HG03045 (cell line): ENCODE results near the gene RBCK1.
A peak's percentile ranks its signal among the peaks of the same experiment; 100 is the strongest.
"Not testable (repeated sequence)": the region's sequence is repeated elsewhere in the genome, so short reads cannot be mapped to it uniquely, and the experiment has no call there.

Source experiments
- ATAC-seq: cut with Tn5 transposase; IDR thresholded peaks from one replicate; pipeline ENCODE4 v1.9.1; 2021; ENCODE audit warnings: mild to moderate bottlenecking, moderate library complexity; ENCODE audit not compliant: unreplicated experiment

The RBCK1 gene

DNA sequence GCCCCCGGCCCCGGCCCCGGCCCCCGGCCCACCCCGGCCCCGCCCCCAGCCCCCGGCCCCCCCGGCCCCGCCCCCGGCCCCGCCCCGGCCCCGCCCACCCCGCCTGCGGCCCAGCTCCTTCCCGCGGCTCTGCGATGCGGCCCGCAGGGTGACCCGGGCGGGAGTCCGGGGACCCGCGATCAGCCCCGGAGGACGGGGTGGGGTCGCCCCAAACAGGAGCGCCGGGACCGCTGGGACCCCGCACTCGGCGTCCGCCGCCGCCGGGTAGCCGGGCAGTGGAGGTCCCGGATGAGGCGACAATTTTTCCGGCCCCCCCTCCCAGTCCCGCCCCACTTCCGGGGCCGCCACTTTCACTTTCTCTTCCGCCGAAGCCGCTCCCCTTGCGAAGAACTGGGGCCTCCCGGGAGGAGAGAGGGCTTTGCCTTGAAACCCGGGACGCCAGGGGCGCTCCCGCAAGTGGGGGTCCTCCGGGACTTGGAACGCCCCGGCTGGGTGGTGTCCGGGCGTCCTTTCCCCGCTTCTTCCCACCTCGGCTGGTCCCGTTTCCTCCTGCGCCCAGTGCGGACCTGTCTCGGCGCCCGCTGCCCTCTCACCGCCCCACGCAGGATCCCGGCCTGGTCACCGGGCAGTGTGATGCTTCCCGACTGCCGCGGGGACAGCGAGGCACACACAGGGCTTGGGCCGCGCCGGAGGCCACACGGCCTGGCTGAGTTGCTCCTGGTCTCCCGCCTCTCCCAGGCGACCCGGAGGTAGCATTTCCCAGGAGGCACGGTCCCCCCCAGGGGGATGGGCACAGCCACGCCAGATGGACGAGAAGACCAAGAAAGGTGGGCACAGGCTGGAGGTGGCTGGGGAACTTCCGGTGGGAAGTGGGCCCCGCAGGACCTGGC is at the start of gene RBCK1:
Gene RBCK1, plus strand, starts transcription at position 347 of the 890 bp plus-strand sequence. Its CDS starts 459 bp downstream, at position 806.
- ATAC-seq = peak; percentile 71

DNA sequence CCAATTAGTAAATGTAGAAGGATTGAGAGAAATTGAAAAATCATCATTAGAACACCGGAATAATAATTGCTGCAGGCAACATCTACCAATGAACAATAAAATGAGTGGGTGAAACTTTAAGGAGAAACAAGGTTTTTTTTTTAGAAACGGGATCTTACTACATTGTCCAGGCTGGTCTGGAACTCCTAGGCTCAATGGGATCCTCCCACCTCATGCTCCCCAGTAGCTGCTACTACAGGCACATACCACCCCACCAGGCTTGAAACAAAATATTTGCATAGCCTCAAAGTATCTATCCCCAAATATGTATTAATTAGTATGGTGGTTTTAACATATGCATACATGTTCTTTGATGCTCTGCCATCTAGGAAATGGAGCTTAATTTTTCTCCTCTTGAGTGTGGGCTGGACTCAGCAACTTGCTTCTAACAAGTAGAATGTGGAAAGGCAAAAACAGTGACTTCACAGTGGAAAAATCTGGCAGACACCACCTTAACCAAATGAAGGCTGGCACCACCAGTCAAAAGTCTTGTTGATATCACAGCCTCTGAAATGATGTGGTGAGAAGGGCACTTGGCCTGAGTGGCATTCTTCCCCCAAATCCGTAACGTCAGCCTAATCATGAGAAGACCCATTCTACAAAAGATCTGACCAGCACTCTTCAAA is 49.1 kb upstream of the RBCK1 start:
- no peak for ATAC-seq

- ATAC-seq = no peak
Measured at GRCh38 chr20:361561-361960, 46.5 kb upstream of the RBCK1 start.

DNA sequence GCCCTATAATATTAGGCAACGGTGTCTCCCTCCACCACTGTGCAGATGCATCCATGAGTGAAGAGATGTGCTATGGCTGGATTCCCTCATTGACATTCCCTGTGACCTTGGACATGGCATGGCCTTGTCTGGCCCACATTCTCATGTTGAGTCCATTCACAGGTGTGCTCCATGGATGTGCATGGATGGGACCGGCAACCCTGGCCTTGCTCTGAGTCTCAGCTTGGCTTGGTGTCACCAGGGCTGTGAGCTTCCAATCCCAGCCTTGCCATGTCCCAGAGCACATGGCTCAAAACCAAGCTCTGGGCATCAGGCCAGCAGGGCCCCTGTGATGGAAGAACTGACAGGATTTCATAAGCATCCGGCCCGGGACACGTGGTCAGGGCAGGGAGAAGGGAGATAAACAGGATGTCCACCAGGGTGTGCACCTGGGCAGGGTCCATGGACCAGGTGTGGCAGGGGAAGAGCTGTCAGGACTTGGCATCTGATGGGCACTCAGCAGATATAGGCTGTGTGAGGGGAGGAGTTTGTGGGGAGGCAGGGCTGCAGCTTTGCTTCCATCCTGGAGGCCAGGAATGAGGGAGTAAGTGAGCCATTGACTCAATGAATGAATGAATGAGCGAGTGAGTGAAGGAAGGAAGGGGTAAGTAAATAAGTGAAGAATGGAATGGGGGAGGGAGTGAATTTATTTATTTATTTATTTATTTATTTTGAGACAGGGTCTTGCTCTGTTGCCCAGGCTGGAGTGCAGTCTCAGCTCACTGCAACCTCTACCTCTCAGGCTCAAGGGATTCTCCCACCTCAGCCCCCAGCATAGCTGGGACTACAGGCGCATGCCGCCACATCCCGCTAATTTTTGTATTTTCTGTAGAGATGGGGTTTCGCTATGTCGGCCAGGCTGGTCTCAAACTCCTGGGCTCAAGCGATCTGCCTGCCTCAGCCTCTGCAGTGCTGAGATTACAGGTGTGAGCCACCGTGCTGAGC is 45.5 kb upstream of the RBCK1 start:
- ATAC-seq = no peak

GRCh38 chr20:363319-364078 is 44.6 kb upstream of the RBCK1 start:
- no peak for ATAC-seq

DNA sequence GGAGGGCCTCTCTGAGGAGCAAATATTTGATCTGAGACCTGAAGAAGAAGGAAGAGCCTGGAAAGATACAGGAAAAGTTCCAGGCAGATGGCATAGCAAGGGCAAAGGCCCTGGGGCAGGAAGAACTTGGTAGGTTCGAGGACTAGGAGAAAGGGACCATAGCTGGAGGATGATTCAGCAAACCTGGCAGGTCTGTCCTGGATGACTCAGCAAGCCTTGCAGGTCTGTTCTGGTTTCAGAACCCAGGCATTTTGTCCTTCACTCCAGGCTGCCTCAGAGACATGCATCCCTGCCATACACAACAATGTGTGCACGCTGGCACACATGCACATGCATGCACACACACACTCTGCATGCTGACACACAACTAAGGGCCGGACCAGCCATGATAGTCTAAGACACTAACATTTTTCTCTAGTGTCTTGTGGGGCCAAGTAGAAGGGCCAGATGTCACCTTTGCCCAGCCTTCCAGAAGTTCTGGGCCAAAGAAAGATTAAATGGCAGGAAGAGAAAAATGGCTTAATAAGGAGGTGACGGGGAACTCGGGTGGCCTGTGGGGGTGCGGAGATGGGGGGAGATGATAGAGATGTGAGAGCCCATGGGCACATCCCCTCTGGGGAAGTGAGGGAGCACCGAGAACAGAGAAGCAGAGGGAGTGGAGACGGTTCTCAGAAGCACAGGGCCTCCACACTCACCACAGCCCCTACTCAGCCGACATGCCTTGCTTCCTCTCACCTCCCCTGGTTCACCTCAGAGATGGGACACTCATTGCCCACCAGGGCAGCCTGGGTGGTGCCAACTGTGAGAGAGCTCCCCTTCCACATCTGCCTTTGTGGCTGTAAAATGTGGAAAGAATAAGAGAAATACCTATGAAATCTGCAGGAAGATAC is 42.9 kb upstream of the RBCK1 start:
- no peak for ATAC-seq

DNA sequence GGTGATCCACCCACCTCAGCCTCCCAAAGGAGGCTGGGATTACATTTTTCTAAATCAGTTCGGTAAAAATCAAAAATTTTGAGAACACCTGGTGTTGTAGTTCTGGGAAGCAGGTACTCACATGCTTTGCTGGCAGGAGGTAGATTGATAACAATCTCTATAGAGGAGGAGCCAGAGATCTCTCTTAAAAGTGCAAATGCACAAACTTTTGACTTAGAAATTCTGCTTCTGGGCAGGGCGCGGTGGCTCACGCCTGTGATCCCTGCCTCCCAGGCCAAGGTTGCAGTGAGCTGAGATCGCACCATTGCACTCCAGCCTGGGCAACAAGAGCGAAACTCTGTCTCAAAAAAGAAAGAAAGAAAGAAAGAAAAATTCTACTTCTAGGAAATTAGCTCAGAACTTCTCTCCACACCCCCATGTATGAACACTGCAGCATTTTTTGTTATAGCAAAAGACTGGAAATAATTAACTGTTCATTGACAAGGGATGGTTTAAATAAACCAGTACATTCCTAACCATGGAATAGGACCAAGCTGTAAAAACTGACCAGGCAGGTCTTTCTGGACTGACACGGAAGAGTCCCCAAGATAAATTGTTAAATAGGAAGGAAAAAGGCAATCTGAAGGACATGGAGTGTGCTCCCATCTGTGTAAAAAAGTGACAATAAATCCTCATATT is 41.9 kb upstream of the RBCK1 start:
- ATAC-seq = no peak

DNA sequence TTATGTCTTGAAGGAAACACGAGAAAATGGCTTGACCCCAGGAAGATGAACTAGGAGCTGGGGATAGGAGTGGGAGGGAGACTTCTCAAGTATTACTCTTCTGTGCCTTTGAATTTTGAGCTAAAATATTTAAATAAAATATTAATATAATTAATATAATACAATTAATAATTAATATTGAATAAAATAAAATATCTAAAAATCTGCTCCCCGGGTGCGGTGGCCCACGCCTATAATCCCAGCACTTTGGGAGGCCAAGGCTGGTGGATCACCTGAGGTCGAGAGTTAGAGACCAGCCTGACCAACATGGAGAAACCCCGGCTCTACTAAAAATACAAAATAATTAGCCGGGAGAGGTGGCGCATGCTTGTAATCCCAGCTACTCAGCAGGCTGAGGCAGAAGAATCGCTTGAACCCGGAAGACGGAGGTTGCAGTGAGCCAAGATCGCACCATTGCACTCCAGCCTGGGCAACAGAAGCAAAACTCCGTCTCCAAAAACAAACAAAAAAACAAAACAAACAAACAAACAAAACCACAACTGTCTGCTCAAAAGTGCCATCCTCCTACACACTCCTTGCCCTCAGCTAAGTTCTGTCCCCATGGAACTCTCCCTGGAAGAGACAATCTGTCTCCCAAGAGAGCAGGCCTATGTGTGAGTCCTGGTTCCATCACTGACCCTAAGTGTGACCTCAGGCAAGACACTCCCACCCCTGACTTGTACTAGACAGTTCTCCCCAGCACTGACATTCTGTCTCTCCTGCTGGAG is 41.2 kb upstream of the RBCK1 start:
- no peak for ATAC-seq

GRCh38 chr20:367486-367887 is 40.6 kb upstream of the RBCK1 start:
- no peak for ATAC-seq

DNA sequence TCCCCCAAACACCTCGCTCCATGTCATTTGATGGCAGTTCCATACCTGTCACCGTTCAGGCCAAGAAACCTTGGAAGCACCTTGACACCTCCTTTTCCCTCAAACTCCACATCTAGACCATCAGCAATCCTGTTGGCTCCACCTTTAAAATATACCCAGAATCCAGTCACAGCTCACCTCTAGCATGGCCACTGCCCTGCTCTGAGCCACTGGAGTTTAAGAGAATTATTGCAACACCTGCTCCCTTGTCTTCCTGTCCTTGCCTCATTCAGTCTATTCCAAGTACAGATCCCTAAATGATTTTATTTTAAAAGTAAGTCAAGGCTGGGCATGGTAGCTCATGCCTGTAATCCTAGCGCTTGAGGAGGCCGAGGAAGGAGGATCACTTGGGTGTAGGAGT is 39.2 kb upstream of the RBCK1 start:
- no peak for ATAC-seq

DNA sequence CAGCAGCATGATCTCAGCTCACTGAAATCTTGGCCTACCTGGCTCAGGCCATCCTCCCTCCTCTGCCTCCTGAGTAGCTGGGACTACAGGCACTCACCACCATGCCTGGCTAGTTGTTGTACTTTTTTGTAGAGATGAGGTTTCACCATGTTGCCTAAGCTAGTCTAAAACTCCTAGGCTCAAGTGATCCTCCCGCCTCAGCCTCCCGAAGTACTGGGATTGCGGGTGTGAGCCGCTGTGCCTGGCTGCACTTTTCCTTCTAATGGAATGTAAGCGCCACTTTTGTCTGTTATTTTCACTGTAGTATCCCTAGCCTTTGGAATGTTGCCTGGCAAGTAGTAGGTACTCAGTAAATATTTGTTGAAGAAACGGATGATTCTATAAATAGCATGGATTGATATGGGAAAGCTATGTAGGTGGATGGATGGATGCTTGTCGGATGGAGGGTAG is 37.9 kb upstream of the RBCK1 start:
- no peak for ATAC-seq

GRCh38 chr20:370977-371754 is 36.9 kb upstream of the RBCK1 start:
- ATAC-seq = no peak

GRCh38 chr20:371755-372542 is 36.1 kb upstream of the RBCK1 start:
- no peak for ATAC-seq

GRCh38 chr20:372543-373082 is 35.5 kb upstream of the RBCK1 start:
- ATAC-seq = not testable (repeated sequence)

DNA sequence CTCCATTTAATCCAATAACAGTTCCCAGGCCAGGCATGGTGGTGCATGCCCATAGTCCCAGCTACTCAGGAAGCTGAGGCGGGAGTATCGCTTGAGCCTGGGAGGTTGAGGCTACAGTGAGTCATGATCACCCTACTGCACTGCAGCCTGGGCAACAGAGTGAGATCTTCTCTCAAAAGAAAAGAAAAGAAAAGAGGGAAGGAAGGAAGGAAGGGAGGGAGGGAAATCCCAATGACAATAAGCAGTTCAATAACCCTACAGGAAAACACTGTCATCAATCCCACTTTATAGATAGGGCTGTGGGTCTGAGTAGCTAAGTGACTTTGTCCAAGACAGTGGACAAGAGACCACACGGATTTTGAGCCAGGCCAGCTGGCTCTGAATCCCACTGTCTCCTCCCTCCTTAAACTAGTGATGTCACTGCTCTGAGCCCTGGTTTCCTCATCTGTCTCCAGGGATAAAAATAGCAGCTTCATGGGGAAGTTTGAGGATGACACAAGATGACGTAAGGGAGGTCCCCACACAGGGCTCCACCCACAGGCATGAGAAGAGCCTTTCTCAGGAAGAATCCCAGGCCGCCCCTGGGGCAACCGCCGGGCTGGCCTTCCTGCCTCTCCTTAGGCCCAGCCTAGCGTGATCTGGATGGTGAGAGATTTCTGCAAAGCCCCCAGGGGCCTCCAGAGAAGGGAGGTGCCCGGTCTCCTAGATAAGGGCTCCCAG is 34.8 kb upstream of the RBCK1 start:
- no peak for ATAC-seq
